Measurements from ENCODE around the gene PDZD2.

Gene PDZD2

GRCh38 chr5:31981361-31981945 is 342.5 kb downstream of the PDZD2 start:
- H3K27ac ChIP-seq (ENCODE audit: insufficient read depth in 1 of 2, low read depth in 1 of 2, low read length in 2 of 2, poor library complexity in 1 of 2, severe bottlenecking in 2 of 2) = no peak overlapping the region
- CTCF ChIA-PET = no interaction called here
- DNase-seq = no peak
- WGBS (ENCODE audit: insufficient coverage) = 86% methylated on average over 2 of the region's 7 CpGs
- H3K4me3 ChIP-seq (ENCODE audit: control insufficient read depth in 1 of 7, extremely low read depth in 1 of 7, insufficient read depth in 4 of 7, low read depth in 2 of 7, low read length in 6 of 7) = no peak overlapping the region
- peaks cover 0 to 11% (median 1%) of the 10 kb centered on the region in 4 experiments for H3K36me3 ChIP-seq (ENCODE audit: control insufficient read depth in 4 of 4, insufficient read depth in 4 of 4, low read length in 3 of 4)
- peaks cover 0 to 5% (median 2%) of the 10 kb centered on the region in 4 experiments for H3K4me1 ChIP-seq (ENCODE audit: control extremely low read depth in 1 of 4, control insufficient read depth in 4 of 4, insufficient read depth in 4 of 4, low read length in 3 of 4)
- POLR2A ChIA-PET = no interaction called here
- H3K27me3 ChIP-seq (replicated peaks in 2 of 5; ENCODE audit: control insufficient read depth in 4 of 5, insufficient read depth in 5 of 5, low read length in 4 of 5) = no peaks in the 10 kb centered on the region
- H3K9me3 ChIP-seq (ENCODE audit: control extremely low read depth in 1 of 5, control insufficient read depth in 4 of 5, insufficient read depth in 2 of 5, low read depth in 1 of 5, low read length in 4 of 5) = no peaks in the 10 kb centered on the region

GRCh38 chr5:31982027-31982426 is 343.1 kb downstream of the PDZD2 start:
- ChIA-PET CTCF (no interaction called here), POLR2A (no interaction called here)
- Histone ChIP-seq H3K27me3 (replicated peaks in 2 of 5; ENCODE audit: control insufficient read depth in 4 of 5, insufficient read depth in 5 of 5, low read length in 4 of 5) (no peaks in the 10 kb centered on the region), H3K36me3 (ENCODE audit: control insufficient read depth in 4 of 4, insufficient read depth in 4 of 4, low read length in 3 of 4) (peaks cover 0 to 11% (median 1%) of the 10 kb centered on the region in 4 experiments), H3K9me3 (ENCODE audit: control extremely low read depth in 1 of 5, control insufficient read depth in 4 of 5, insufficient read depth in 2 of 5, low read depth in 1 of 5, low read length in 4 of 5) (no peaks in the 10 kb centered on the region), H3K4me3 (ENCODE audit: control insufficient read depth in 1 of 7, extremely low read depth in 1 of 7, insufficient read depth in 4 of 7, low read depth in 2 of 7, low read length in 6 of 7) (no peak overlapping the region), H3K4me1 (ENCODE audit: control extremely low read depth in 1 of 4, control insufficient read depth in 4 of 4, insufficient read depth in 4 of 4, low read length in 3 of 4) (peaks cover 0 to 5% (median 2%) of the 10 kb centered on the region in 4 experiments), H3K27ac (ENCODE audit: insufficient read depth in 1 of 2, low read depth in 1 of 2, low read length in 2 of 2, poor library complexity in 1 of 2, severe bottlenecking in 2 of 2) (no peak overlapping the region)
- no peak for DNase-seq
- WGBS (ENCODE audit: insufficient coverage) = 94% methylated on average over 6 of the region's 6 CpGs

GRCh38 chr5:31982621-31983020 is 343.7 kb downstream of the PDZD2 start:
- Histone ChIP-seq H3K9me3 (ENCODE audit: control extremely low read depth in 1 of 5, control insufficient read depth in 4 of 5, insufficient read depth in 2 of 5, low read depth in 1 of 5, low read length in 4 of 5) (peaks cover 0 to 2% (median 0%) of the 10 kb centered on the region in 5 experiments), H3K36me3 (ENCODE audit: control insufficient read depth in 4 of 4, insufficient read depth in 4 of 4, low read length in 3 of 4) (peaks cover 0 to 16% (median 3%) of the 10 kb centered on the region in 4 experiments), H3K4me3 (ENCODE audit: control insufficient read depth in 1 of 7, extremely low read depth in 1 of 7, insufficient read depth in 4 of 7, low read depth in 2 of 7, low read length in 6 of 7) (no peak overlapping the region), H3K4me1 (ENCODE audit: control extremely low read depth in 1 of 4, control insufficient read depth in 4 of 4, insufficient read depth in 4 of 4, low read length in 3 of 4) (peaks cover 0 to 5% (median 2%) of the 10 kb centered on the region in 4 experiments), H3K27me3 (replicated peaks in 2 of 5; ENCODE audit: control insufficient read depth in 4 of 5, insufficient read depth in 5 of 5, low read length in 4 of 5) (no peaks in the 10 kb centered on the region), H3K27ac (ENCODE audit: insufficient read depth in 1 of 2, low read depth in 1 of 2, low read length in 2 of 2, poor library complexity in 1 of 2, severe bottlenecking in 2 of 2) (no peak overlapping the region)
- ChIA-PET CTCF (interaction anchor here (1.5 to 1.7 kb wide), 2 partner anchors 12 to 23 kb away, joined by 3 to 4 read pairs; no protein-coding TSS in a partner anchor), POLR2A (no interaction called here)
- WGBS (ENCODE audit: insufficient coverage) = no CpG with 5 or more reads among the region's 2 CpGs
- no peak for DNase-seq

DNA sequence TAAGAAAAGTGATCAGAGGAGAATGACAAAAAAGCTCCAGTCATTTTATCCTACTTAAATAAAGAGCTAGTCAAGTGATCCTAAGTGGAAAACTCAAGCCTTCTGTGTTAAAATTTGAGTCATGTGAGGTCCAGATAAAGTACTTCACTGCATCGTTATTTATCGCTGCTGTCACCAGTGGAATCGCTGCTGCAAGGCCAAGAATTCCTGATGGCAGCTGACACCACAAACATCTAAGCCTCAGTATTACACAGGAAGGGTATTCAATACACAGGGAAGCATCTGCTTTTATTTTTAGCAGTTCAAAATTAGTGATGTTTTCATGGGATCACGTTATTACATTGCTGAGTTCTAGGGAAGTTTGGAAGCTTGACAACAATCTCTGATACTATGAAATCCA is 344.9 kb downstream of the PDZD2 start:
- no peak overlapping the region for H3K27ac ChIP-seq (ENCODE audit: insufficient read depth in 1 of 2, low read depth in 1 of 2, low read length in 2 of 2, poor library complexity in 1 of 2, severe bottlenecking in 2 of 2)
- peaks cover 0 to under 1% (median under 1%) of the 10 kb centered on the region in 4 experiments for H3K4me1 ChIP-seq (ENCODE audit: control extremely low read depth in 1 of 4, control insufficient read depth in 4 of 4, insufficient read depth in 4 of 4, low read length in 3 of 4)
- POLR2A ChIA-PET = interaction anchor here (0.9 kb wide), 1 partner anchor 14 kb away, joined by 3 read pairs; no protein-coding TSS in a partner anchor
- H3K9me3 ChIP-seq (ENCODE audit: control extremely low read depth in 1 of 5, control insufficient read depth in 4 of 5, insufficient read depth in 2 of 5, low read depth in 1 of 5, low read length in 4 of 5) = peaks cover 0 to 5% (median 0%) of the 10 kb centered on the region in 5 experiments
- CTCF ChIA-PET = interaction anchor here (1.0 to 1.7 kb wide), 3 partner anchors 13 to 104 kb away, joined by 3 to 4 read pairs (median 3); no protein-coding TSS in a partner anchor
- H3K27me3 ChIP-seq (replicated peaks in 2 of 5; ENCODE audit: control insufficient read depth in 4 of 5, insufficient read depth in 5 of 5, low read length in 4 of 5) = no peaks in the 10 kb centered on the region
- H3K4me3 ChIP-seq (ENCODE audit: control insufficient read depth in 1 of 7, extremely low read depth in 1 of 7, insufficient read depth in 4 of 7, low read depth in 2 of 7, low read length in 6 of 7) = no peak overlapping the region
- 80% methylated on average over 4 of the region's 4 CpGs for WGBS (ENCODE audit: insufficient coverage)
- no peak for DNase-seq
- peaks cover 0 to 20% (median 5%) of the 10 kb centered on the region in 4 experiments for H3K36me3 ChIP-seq (ENCODE audit: control insufficient read depth in 4 of 4, insufficient read depth in 4 of 4, low read length in 3 of 4)

GRCh38 chr5:31984691-31985090 is 345.8 kb downstream of the PDZD2 start:
- Histone ChIP-seq H3K4me3 (ENCODE audit: control insufficient read depth in 1 of 7, extremely low read depth in 1 of 7, insufficient read depth in 4 of 7, low read depth in 2 of 7, low read length in 6 of 7) (no peak overlapping the region), H3K27ac (ENCODE audit: insufficient read depth in 1 of 2, low read depth in 1 of 2, low read length in 2 of 2, poor library complexity in 1 of 2, severe bottlenecking in 2 of 2) (no peak overlapping the region), H3K36me3 (ENCODE audit: control insufficient read depth in 4 of 4, insufficient read depth in 4 of 4, low read length in 3 of 4) (peaks cover 0 to 20% (median 5%) of the 10 kb centered on the region in 4 experiments), H3K9me3 (ENCODE audit: control extremely low read depth in 1 of 5, control insufficient read depth in 4 of 5, insufficient read depth in 2 of 5, low read depth in 1 of 5, low read length in 4 of 5) (peaks cover 0 to 5% (median 0%) of the 10 kb centered on the region in 5 experiments), H3K27me3 (replicated peaks in 2 of 5; ENCODE audit: control insufficient read depth in 4 of 5, insufficient read depth in 5 of 5, low read length in 4 of 5) (no peaks in the 10 kb centered on the region), H3K4me1 (ENCODE audit: control extremely low read depth in 1 of 4, control insufficient read depth in 4 of 4, insufficient read depth in 4 of 4, low read length in 3 of 4) (no peaks in the 10 kb centered on the region)
- whole genome bisulfite sequencing (ENCODE audit: insufficient coverage) = 78% methylated on average over 1 of the region's 1 CpG
- ChIA-PET CTCF (interaction anchor here (1.0 kb wide), 1 partner anchor 103 kb away, joined by 3 read pairs; no protein-coding TSS in a partner anchor), POLR2A (no interaction called here)
- DNase-seq = no peak

GRCh38 chr5:31986101-31986500 is 347.2 kb downstream of the PDZD2 start:
- POLR2A ChIA-PET = interaction anchor here (0.6 kb wide), 1 partner anchor 18 kb away, joined by 3 read pairs; no protein-coding TSS in a partner anchor

DNA sequence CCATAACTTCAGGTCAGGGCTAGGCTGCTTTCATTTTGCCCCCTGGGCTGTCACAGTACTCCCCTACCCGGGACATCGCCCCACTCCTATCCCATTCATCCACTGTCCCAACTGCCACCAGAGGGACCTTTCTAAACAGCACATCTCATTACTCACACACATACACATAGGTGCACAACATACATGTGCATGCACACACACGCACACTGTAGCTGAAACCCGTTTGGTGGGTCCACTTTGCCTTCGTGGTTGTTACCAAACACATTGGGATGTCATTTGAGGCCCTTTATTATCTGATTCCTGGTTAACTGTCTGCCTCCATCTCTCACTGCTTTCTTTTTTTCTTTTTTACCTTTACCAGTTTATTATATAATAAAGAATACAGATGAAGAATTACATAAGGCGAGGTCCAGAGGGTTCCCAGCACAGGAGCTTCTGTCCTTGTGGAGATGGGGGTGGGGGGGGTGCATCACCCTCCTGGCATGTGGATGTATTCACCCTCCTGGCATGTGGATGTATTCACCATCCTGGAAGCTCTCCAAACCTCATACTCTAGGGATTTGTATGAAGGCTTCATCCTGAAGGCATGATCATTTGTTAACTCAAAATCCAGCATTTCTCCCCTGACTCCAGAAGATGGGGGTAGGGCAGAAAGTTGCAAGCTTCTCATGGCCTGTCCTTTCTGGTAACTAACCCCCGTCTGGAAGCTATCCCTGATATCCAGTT is 349.2 kb downstream of the PDZD2 start:
- WGBS (ENCODE audit: insufficient coverage) = 97% methylated on average over 5 of the region's 7 CpGs
- Histone ChIP-seq H3K4me3 (ENCODE audit: control insufficient read depth in 1 of 7, extremely low read depth in 1 of 7, insufficient read depth in 4 of 7, low read depth in 2 of 7, low read length in 6 of 7) (no peak overlapping the region), H3K27ac (ENCODE audit: insufficient read depth in 1 of 2, low read depth in 1 of 2, low read length in 2 of 2, poor library complexity in 1 of 2, severe bottlenecking in 2 of 2) (no peak overlapping the region), H3K4me1 (ENCODE audit: control extremely low read depth in 1 of 4, control insufficient read depth in 4 of 4, insufficient read depth in 4 of 4, low read length in 3 of 4) (no peaks in the 10 kb centered on the region), H3K9me3 (ENCODE audit: control extremely low read depth in 1 of 5, control insufficient read depth in 4 of 5, insufficient read depth in 2 of 5, low read depth in 1 of 5, low read length in 4 of 5) (peaks cover 0 to 5% (median 0%) of the 10 kb centered on the region in 5 experiments), H3K36me3 (ENCODE audit: control insufficient read depth in 4 of 4, insufficient read depth in 4 of 4, low read length in 3 of 4) (peaks cover 0 to 25% (median 7%) of the 10 kb centered on the region in 4 experiments), H3K27me3 (replicated peaks in 2 of 5; ENCODE audit: control insufficient read depth in 4 of 5, insufficient read depth in 5 of 5, low read length in 4 of 5) (no peaks in the 10 kb centered on the region)
- ChIA-PET CTCF (interaction anchor here (0.6 to 1.5 kb wide), 3 partner anchors 10 to 183 kb away, joined by 3 to 4 read pairs (median 3); no protein-coding TSS in a partner anchor), POLR2A (no interaction called here)
- DNase-seq = no peak

More at GRCh38 chr5:31986101-31986500, 347.2 kb downstream of the PDZD2 start:
- H3K4me1 ChIP-seq (ENCODE audit: control extremely low read depth in 1 of 4, control insufficient read depth in 4 of 4, insufficient read depth in 4 of 4, low read length in 3 of 4) = no peaks in the 10 kb centered on the region
- no peaks in the 10 kb centered on the region for H3K27me3 ChIP-seq (replicated peaks in 2 of 5; ENCODE audit: control insufficient read depth in 4 of 5, insufficient read depth in 5 of 5, low read length in 4 of 5)
- CTCF ChIA-PET = no interaction called here
- no peak overlapping the region for H3K27ac ChIP-seq (ENCODE audit: insufficient read depth in 1 of 2, low read depth in 1 of 2, low read length in 2 of 2, poor library complexity in 1 of 2, severe bottlenecking in 2 of 2)
- peaks cover 0 to 20% (median 5%) of the 10 kb centered on the region in 4 experiments for H3K36me3 ChIP-seq (ENCODE audit: control insufficient read depth in 4 of 4, insufficient read depth in 4 of 4, low read length in 3 of 4)
- H3K9me3 ChIP-seq (ENCODE audit: control extremely low read depth in 1 of 5, control insufficient read depth in 4 of 5, insufficient read depth in 2 of 5, low read depth in 1 of 5, low read length in 4 of 5) = peaks cover 0 to 5% (median 0%) of the 10 kb centered on the region in 5 experiments
- no peak for DNase-seq
- 86% methylated on average over 2 of the region's 5 CpGs for WGBS (ENCODE audit: insufficient coverage)
- no peak overlapping the region for H3K4me3 ChIP-seq (ENCODE audit: control insufficient read depth in 1 of 7, extremely low read depth in 1 of 7, insufficient read depth in 4 of 7, low read depth in 2 of 7, low read length in 6 of 7)
